ENCODE measurements around the gene SLC17A5.

The SLC17A5 gene

GRCh38 chr6:73695619-73696421 lies 42.0 kb upstream of the SLC17A5 start, which contains the start of gene CD109:
TSS of gene CD109 (plus strand) at chr6:73696203. CDS start at chr6:73696216, 13 bp downstream.
- Histone ChIP-seq H3K27ac (ENCODE audit: low read depth, low read length) (no peak within 1 kb of the TSS), H2AK5ac (ENCODE audit: low read length) (no peak within 1 kb of the TSS), H3K27me3 (ENCODE audit: insufficient read depth, low read length, poor library complexity) (no peaks in the 10 kb centered on the region), H3K4me2 (ENCODE audit: low read length) (peak within 1 kb of the TSS; percentile 51), H4K8ac (ENCODE audit: low read depth, low read length) (no peak within 1 kb of the TSS), H3K79me2 (ENCODE audit: control insufficient read depth, insufficient read depth, low read length) (no peaks in the 10 kb centered on the region), H3K79me1 (ENCODE audit: low read length) (no peaks in the 10 kb centered on the region), H4K5ac (ENCODE audit: low read length) (no peak within 1 kb of the TSS), H3K4ac (ENCODE audit: low read depth, low read length) (no peak within 1 kb of the TSS), H2BK120ac (ENCODE audit: low read depth, low read length) (no peak within 1 kb of the TSS), H3K36me3 (ENCODE audit: control insufficient read depth, insufficient read depth, low read length) (no peaks in the 10 kb centered on the region), H3K9ac (ENCODE audit: low read length) (peak within 1 kb of the TSS; percentile 77), H3K23ac (ENCODE audit: low read length) (no peak within 1 kb of the TSS), H3K4me3 (ENCODE audit: low read length) (peak within 1 kb of the TSS; percentile 53), H3K4me1 (ENCODE audit: control insufficient read depth, low read depth, low read length) (no peaks in the 10 kb centered on the region), H3K56ac (ENCODE audit: low read length) (peak within 1 kb of the TSS; percentile 94), H2BK5ac (ENCODE audit: low read length) (no peak within 1 kb of the TSS), H3K18ac (ENCODE audit: low read length) (peak within 1 kb of the TSS; percentile 2), H2BK15ac (replicated peaks; ENCODE audit: low read depth) (no peak within 1 kb of the TSS)
- peak; percentile 79 for DNase-seq
- no CpG with 5 or more reads among the region's 61 CpGs for WGBS (ENCODE audit: extremely low coverage, insufficient coverage, low lambda C conversion rate)

- WGBS (ENCODE audit: extremely low coverage, insufficient coverage, low lambda C conversion rate): no CpG with 5 or more reads among the region's 5 CpGs
- no peak overlapping the region for H2BK5ac ChIP-seq (ENCODE audit: low read length)
- peak; percentile 28 for DNase-seq
- H2BK15ac ChIP-seq (replicated peaks; ENCODE audit: low read depth): no peak overlapping the region
- no peak overlapping the region for H3K18ac ChIP-seq (ENCODE audit: low read length)
- H3K36me3 ChIP-seq (ENCODE audit: control insufficient read depth, insufficient read depth, low read length): no peaks in the 10 kb centered on the region
- H3K4me2 ChIP-seq (ENCODE audit: low read length): no peak overlapping the region
- H3K4me1 ChIP-seq (ENCODE audit: control insufficient read depth, low read depth, low read length): no peaks in the 10 kb centered on the region
- no peak overlapping the region for H2AK5ac ChIP-seq (ENCODE audit: low read length)
- H3K27ac ChIP-seq (ENCODE audit: low read depth, low read length): no peak overlapping the region
- H3K9ac ChIP-seq (ENCODE audit: low read length): no peak overlapping the region
- no peaks in the 10 kb centered on the region for H3K79me1 ChIP-seq (ENCODE audit: low read length)
- no peak overlapping the region for H4K5ac ChIP-seq (ENCODE audit: low read length)
- no peaks in the 10 kb centered on the region for H3K27me3 ChIP-seq (ENCODE audit: insufficient read depth, low read length, poor library complexity)
- no peak overlapping the region for H3K56ac ChIP-seq (ENCODE audit: low read length)
- no peaks in the 10 kb centered on the region for H3K79me2 ChIP-seq (ENCODE audit: control insufficient read depth, insufficient read depth, low read length)
- no peak overlapping the region for H3K23ac ChIP-seq (ENCODE audit: low read length)
- no peak overlapping the region for H3K4ac ChIP-seq (ENCODE audit: low read depth, low read length)
- H4K8ac ChIP-seq (ENCODE audit: low read depth, low read length): no peak overlapping the region
- no peak overlapping the region for H3K4me3 ChIP-seq (ENCODE audit: low read length)
- H2BK120ac ChIP-seq (ENCODE audit: low read depth, low read length): no peak overlapping the region
Observed at GRCh38 chr6:73694711-73695411, 41.1 kb upstream of the SLC17A5 start.

- Histone ChIP-seq H3K79me2 (ENCODE audit: control insufficient read depth, insufficient read depth, low read length) (no peaks in the 10 kb centered on the region), H4K5ac (ENCODE audit: low read length) (no peak overlapping the region), H3K27ac (ENCODE audit: low read depth, low read length) (no peak overlapping the region), H2BK5ac (ENCODE audit: low read length) (no peak overlapping the region), H2AK5ac (ENCODE audit: low read length) (no peak overlapping the region), H3K4me2 (ENCODE audit: low read length) (no peak overlapping the region), H3K9ac (ENCODE audit: low read length) (no peak overlapping the region), H2BK15ac (replicated peaks; ENCODE audit: low read depth) (no peak overlapping the region), H3K56ac (ENCODE audit: low read length) (no peak overlapping the region), H4K8ac (ENCODE audit: low read depth, low read length) (no peak overlapping the region), H3K27me3 (ENCODE audit: insufficient read depth, low read length, poor library complexity) (peaks cover 3% of the 10 kb centered on the region), H3K79me1 (ENCODE audit: low read length) (no peaks in the 10 kb centered on the region), H3K18ac (ENCODE audit: low read length) (no peak overlapping the region), H3K4me1 (ENCODE audit: control insufficient read depth, low read depth, low read length) (no peaks in the 10 kb centered on the region), H3K4me3 (ENCODE audit: low read length) (no peak overlapping the region), H3K36me3 (ENCODE audit: control insufficient read depth, insufficient read depth, low read length) (no peaks in the 10 kb centered on the region), H3K23ac (ENCODE audit: low read length) (no peak overlapping the region), H2BK120ac (ENCODE audit: low read depth, low read length) (no peak overlapping the region), H3K4ac (ENCODE audit: low read depth, low read length) (no peak overlapping the region)
- no peak for DNase-seq
Observed at GRCh38 chr6:73691512-73691911, 37.7 kb upstream of the SLC17A5 start.

GRCh38 chr6:73690056-73690455 lies 36.3 kb upstream of the SLC17A5 start:
- no peak overlapping the region for H3K4ac ChIP-seq (ENCODE audit: low read depth, low read length)
- no CpG with 5 or more reads among the region's 5 CpGs for WGBS (ENCODE audit: extremely low coverage, insufficient coverage, low lambda C conversion rate)
- DNase-seq: no peak

GRCh38 chr6:73688351-73688750 lies 34.6 kb upstream of the SLC17A5 start:
- H3K4ac ChIP-seq (ENCODE audit: low read depth, low read length): no peak overlapping the region

More at GRCh38 chr6:73690056-73690455, 36.3 kb upstream of the SLC17A5 start:
- no peak overlapping the region for H3K4me3 ChIP-seq (ENCODE audit: low read length)
- no peak overlapping the region for H2BK5ac ChIP-seq (ENCODE audit: low read length)
- no peak overlapping the region for H3K9ac ChIP-seq (ENCODE audit: low read length)
- no peak overlapping the region for H3K18ac ChIP-seq (ENCODE audit: low read length)
- H3K4me1 ChIP-seq (ENCODE audit: control insufficient read depth, low read depth, low read length): no peaks in the 10 kb centered on the region
- H3K4me2 ChIP-seq (ENCODE audit: low read length): no peak overlapping the region
- peaks cover 3% of the 10 kb centered on the region for H3K27me3 ChIP-seq (ENCODE audit: insufficient read depth, low read length, poor library complexity)
- no peak overlapping the region for H4K8ac ChIP-seq (ENCODE audit: low read depth, low read length)
- H2BK120ac ChIP-seq (ENCODE audit: low read depth, low read length): no peak overlapping the region
- no peak overlapping the region for H3K23ac ChIP-seq (ENCODE audit: low read length)
- no peak overlapping the region for H3K56ac ChIP-seq (ENCODE audit: low read length)
- no peak overlapping the region for H2AK5ac ChIP-seq (ENCODE audit: low read length)
- no peak overlapping the region for H2BK15ac ChIP-seq (replicated peaks; ENCODE audit: low read depth)
- H4K5ac ChIP-seq (ENCODE audit: low read length): no peak overlapping the region
- H3K79me2 ChIP-seq (ENCODE audit: control insufficient read depth, insufficient read depth, low read length): no peaks in the 10 kb centered on the region
- H3K79me1 ChIP-seq (ENCODE audit: low read length): no peaks in the 10 kb centered on the region
- no peaks in the 10 kb centered on the region for H3K36me3 ChIP-seq (ENCODE audit: control insufficient read depth, insufficient read depth, low read length)
- no peak overlapping the region for H3K27ac ChIP-seq (ENCODE audit: low read depth, low read length)

More at GRCh38 chr6:73688351-73688750, 34.6 kb upstream of the SLC17A5 start:
- no peak overlapping the region for H2AK5ac ChIP-seq (ENCODE audit: low read length)
- no peak for DNase-seq
- H3K9ac ChIP-seq (ENCODE audit: low read length): no peak overlapping the region
- H2BK15ac ChIP-seq (replicated peaks; ENCODE audit: low read depth): no peak overlapping the region
- no peaks in the 10 kb centered on the region for H3K4me1 ChIP-seq (ENCODE audit: control insufficient read depth, low read depth, low read length)
- no peaks in the 10 kb centered on the region for H3K79me2 ChIP-seq (ENCODE audit: control insufficient read depth, insufficient read depth, low read length)
- H3K36me3 ChIP-seq (ENCODE audit: control insufficient read depth, insufficient read depth, low read length): no peaks in the 10 kb centered on the region
- H2BK5ac ChIP-seq (ENCODE audit: low read length): no peak overlapping the region
- no peak overlapping the region for H3K18ac ChIP-seq (ENCODE audit: low read length)
- no peak overlapping the region for H3K4me3 ChIP-seq (ENCODE audit: low read length)
- H2BK120ac ChIP-seq (ENCODE audit: low read depth, low read length): no peak overlapping the region
- H4K8ac ChIP-seq (ENCODE audit: low read depth, low read length): no peak overlapping the region
- H4K5ac ChIP-seq (ENCODE audit: low read length): no peak overlapping the region
- H3K79me1 ChIP-seq (ENCODE audit: low read length): no peaks in the 10 kb centered on the region
- no peak overlapping the region for H3K4me2 ChIP-seq (ENCODE audit: low read length)
- no peak overlapping the region for H3K56ac ChIP-seq (ENCODE audit: low read length)
- H3K27ac ChIP-seq (ENCODE audit: low read depth, low read length): no peak overlapping the region
- no peak overlapping the region for H3K23ac ChIP-seq (ENCODE audit: low read length)
- no CpG with 5 or more reads among the region's 1 CpG for WGBS (ENCODE audit: extremely low coverage, insufficient coverage, low lambda C conversion rate)
- H3K27me3 ChIP-seq (ENCODE audit: insufficient read depth, low read length, poor library complexity): peaks cover 3% of the 10 kb centered on the region

Data from mesendoderm (in vitro differentiated cells).